SK-N-SH (cell line): ENCODE results near the gene ACTR2. TPM values are rescaled to one million over a fixed set of nuclear protein-coding genes. Genes with fewer than 3 reads are reported as not detected.

Source experiments
- CTCF ChIA-PET: fragments of 300-600, 350-600 bp; formaldehyde crosslinking; extraction: SDS; loops from one replicate; lab custom pipeline; 2021; lab: Yijun Ruan, JAX
- POLR2A ChIA-PET: fragments of 350-600 bp; sonication (Branson Sonifier 250); formaldehyde crosslinking; extraction: SDS; loops from one replicate; lab custom pipeline; 2020; ENCODE audit warnings: antibody characterized with exemption, inconsistent platforms; lab: Yijun Ruan, JAX
- DNase-seq: peaks from one replicate; pipeline ENCODE4 v3.0.0; 2012
- H2AFZ ChIP-seq: fragments of 200-600 bp; sonication (generic); 2 replicates; pipeline ENCODE4 v1.8.1; 2016; ENCODE audit warnings: antibody characterized with exemption, mild to moderate bottlenecking, low read depth
- H3F3A ChIP-seq: fragments of 200-600 bp; sonication (generic); replicated peaks from 2 replicates; pipeline ENCODE3; 2016; ENCODE audit warnings: antibody characterized with exemption, mild to moderate bottlenecking; ENCODE audit not compliant: insufficient read depth
- H3K27ac ChIP-seq, 2 experiments: fragments of 200-500 bp in 1 of 2; fragments of 200-600 bp in 1 of 2; sonication (Bioruptor generic) in 1 of 2; sonication (generic), shearing (Covaris generic) in 1 of 2; 2 replicates each; pipeline versions ENCODE4 v1.5.1 to v1.6.1; 2014 to 2016; ENCODE audit warnings: low read depth in 2 of 2, inconsistent platforms in 1 of 2, low read length in 1 of 2, mild to moderate bottlenecking in 1 of 2, mixed read lengths in 1 of 2
- H3K27me3 ChIP-seq: fragments of 200-600 bp; sonication (generic), shearing (Covaris generic); 2 replicates; pipeline ENCODE4 v1.6.1; 2016; ENCODE audit warnings: mixed run types; ENCODE audit not compliant: insufficient read depth
- H3K36me3 ChIP-seq, 2 experiments: fragments of 200-500 bp in 1 of 2; fragments of 200-600 bp in 1 of 2; sonication (Bioruptor generic) in 1 of 2; sonication (generic) in 1 of 2; replicated peaks in 1 of 2; 2 replicates each; pipeline versions ENCODE3 to v1.5.1; 2014 to 2016; ENCODE audit warnings: low read length in 1 of 2, mild to moderate bottlenecking in 1 of 2; ENCODE audit not compliant: insufficient read depth in 2 of 2, control insufficient read depth in 1 of 2
- H3K4me1 ChIP-seq, 2 experiments: fragments of 200-500 bp in 1 of 2; fragments of 200-600 bp in 1 of 2; sonication (Bioruptor generic) in 1 of 2; sonication (generic), shearing (Covaris generic) in 1 of 2; 2 replicates each; pipeline versions ENCODE4 v1.5.1 to v1.6.1; 2014 to 2016; ENCODE audit warnings: low read depth in 1 of 2, low read length in 1 of 2, mixed run types in 1 of 2; ENCODE audit not compliant: insufficient read depth in 2 of 2, control insufficient read depth in 1 of 2
- H3K4me2 ChIP-seq: fragments of 200-600 bp; sonication (generic), shearing (Covaris generic); 2 replicates; pipeline ENCODE4 v1.6.1; 2017; ENCODE audit warnings: mixed run types
- H3K4me3 ChIP-seq, 2 experiments: fragments of 200-500 bp in 1 of 2; fragments of 200-600 bp in 1 of 2; sonication (Bioruptor generic) in 1 of 2; sonication (generic), shearing (Covaris generic) in 1 of 2; 2 replicates each; pipeline versions ENCODE4 v1.5.1 to v1.8.1; 2014 to 2016; ENCODE audit warnings: low read depth in 2 of 2, inconsistent platforms in 1 of 2, low read length in 1 of 2, mild to moderate bottlenecking in 1 of 2, mixed read lengths in 1 of 2, moderate library complexity in 1 of 2
- H3K79me2 ChIP-seq: fragments of 200-600 bp; sonication (generic); 2 replicates; pipeline ENCODE4 v1.8.1; 2017; ENCODE audit warnings: mild to moderate bottlenecking; ENCODE audit not compliant: insufficient read depth
- H3K9ac ChIP-seq: fragments of 200-600 bp; sonication (generic); 2 replicates; pipeline ENCODE4 v1.6.1; 2017; ENCODE audit warnings: mixed run types
- H3K9me2 ChIP-seq: fragments of 200-600 bp; sonication (generic); 2 replicates; pipeline ENCODE4 v1.6.1; 2017; ENCODE audit warnings: mixed run types
- H3K9me3 ChIP-seq: fragments of 200-600 bp; sonication (generic); 2 replicates; pipeline ENCODE4 v1.6.1; 2017; ENCODE audit warnings: mixed run types, mild to moderate bottlenecking, moderate library complexity
- H4K20me1 ChIP-seq: fragments of 200-600 bp; sonication (generic); 2 replicates; pipeline ENCODE4 v1.6.1; 2017; ENCODE audit warnings: mild to moderate bottlenecking, mixed run types; ENCODE audit not compliant: insufficient read depth
- ELF1 ChIP-seq: IDR thresholded peaks from 2 replicates; pipeline ENCODE4 v1.4.0; 2012
- FOSL2 ChIP-seq: IDR thresholded peaks from 2 replicates; pipeline ENCODE4 v1.4.0; 2012; ENCODE audit warnings: low read depth, mild to moderate bottlenecking, moderate library complexity, borderline replicate concordance
- FOXJ3 ChIP-seq: sonication (generic); formaldehyde crosslinking; IDR thresholded peaks from 2 replicates; pipeline ENCODE4 v1.5.1; 2020; ENCODE audit warnings: mild to moderate bottlenecking, missing genetic modification reagents
- GABPA ChIP-seq: IDR thresholded peaks from 2 replicates; pipeline ENCODE4 v1.4.0; 2012; ENCODE audit warnings: low read depth, mild to moderate bottlenecking
- IRF3 ChIP-seq: fragments of 150-350 bp; IDR thresholded peaks from 2 replicates; pipeline ENCODE4 v1.6.1; 2016; ENCODE audit warnings: mild to moderate bottlenecking, low read depth, low read length
- JUND ChIP-seq: IDR thresholded peaks from 2 replicates; pipeline ENCODE4 v1.4.0; 2012
- MEF2A ChIP-seq: IDR thresholded peaks from 2 replicates; pipeline ENCODE4 v1.4.0; 2012; ENCODE audit warnings: low read depth, borderline replicate concordance
- NFIC ChIP-seq: IDR thresholded peaks from 2 replicates; pipeline ENCODE4 v1.4.0; 2012; ENCODE audit warnings: borderline replicate concordance
- NRF1 ChIP-seq: IDR thresholded peaks from 2 replicates; pipeline ENCODE4 v1.6.1; 2012; ENCODE audit warnings: low read depth, mild to moderate bottlenecking, low read length
- POLR2AphosphoS5 ChIP-seq: IDR thresholded peaks from 2 replicates; pipeline ENCODE4 v1.6.1; 2012; ENCODE audit warnings: low read depth, low read length
- RAD21 ChIP-seq: IDR thresholded peaks from 2 replicates; pipeline ENCODE4 v1.6.1; 2012; ENCODE audit warnings: mild to moderate bottlenecking, low read length
- REST ChIP-seq: IDR thresholded peaks from 2 replicates; pipeline ENCODE4 v1.6.1; 2012; ENCODE audit warnings: mild to moderate bottlenecking, low read depth, low read length, moderate library complexity
- RXRA ChIP-seq: IDR thresholded peaks from 2 replicates; pipeline ENCODE4 v1.4.0; 2012; ENCODE audit warnings: low read depth, mild to moderate bottlenecking, borderline replicate concordance
- SIN3A ChIP-seq: IDR thresholded peaks from 2 replicates; pipeline ENCODE4 v1.6.1; 2012; ENCODE audit warnings: low read depth, mild to moderate bottlenecking, low read length, moderate library complexity, borderline replicate concordance
- SMC3 ChIP-seq: IDR thresholded peaks from 2 replicates; pipeline ENCODE4 v1.6.1; 2012; ENCODE audit warnings: low read depth, low read length, improper control_type of control experiment
- TAF1 ChIP-seq: IDR thresholded peaks from 2 replicates; pipeline ENCODE4 v1.6.1; 2012; ENCODE audit warnings: low read depth, mild to moderate bottlenecking, low read length, moderate library complexity, borderline replicate concordance
- WGBS: methylation state at CpG from one replicate; pipeline ENCODE4 v1.1.6; 2017; ENCODE audit warnings: low lambda C conversion rate; 5-methylcytosine and 5-hydroxymethylcytosine counted together
- polyA plus RNA-seq, 3 experiments: library from polyadenylated mRNA; depleted of rRNA; stranded (reverse); fragments of >200 nt; gene quantifications; 2 replicates each; pipeline ENCODE4 v1.2.3, GENCODE V29; 2012
- TF ChIP-seq, protein P1 (sequence below): IDR thresholded peaks from 2 replicates; pipeline ENCODE4 v1.4.0; 2012; ENCODE audit warnings: low read depth
- TF ChIP-seq, protein P2 (sequence below): IDR thresholded peaks from 2 replicates; pipeline ENCODE4 v1.4.0; 2012; ENCODE audit warnings: low read depth, borderline replicate concordance

ACTR2 gene
- polyA plus RNA-seq, 1 of the 3 experiments (the other 2 are of a cell fraction), result 53.0 TPM

DNA sequence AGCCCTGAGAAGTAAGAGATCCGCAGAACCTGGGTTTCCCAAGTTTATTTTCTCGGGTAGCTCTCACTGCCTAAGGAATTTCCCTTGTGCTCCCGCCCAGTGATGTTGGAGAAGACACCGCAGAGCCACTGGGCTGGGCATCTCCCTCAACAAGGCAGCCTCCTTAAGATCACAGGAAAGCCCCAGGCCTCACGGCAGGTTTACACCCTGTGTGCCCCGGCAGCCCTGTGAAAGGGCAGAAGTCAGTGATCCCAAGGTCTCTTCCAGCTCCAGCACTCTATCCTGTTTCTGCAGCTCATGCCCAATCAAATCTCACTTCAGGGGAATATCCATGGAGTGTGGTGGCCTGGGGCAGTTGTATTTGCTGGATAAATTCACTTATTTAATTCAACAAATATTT, 66.5 kb downstream of the ACTR2 start:
- 96% methylated on average over 5 of the region's 6 CpGs for WGBS
- H3K27ac ChIP-seq, result no peak overlapping the region
- no peak overlapping the region for H3K4me3 ChIP-seq
- peaks cover 0 to 10% of the 10 kb centered on the region in 2 experiments; a peak in 1 of 4 replicates for H3K4me1 ChIP-seq
- no peaks in the 10 kb centered on the region for H3K9me3 ChIP-seq
- H3K9ac ChIP-seq, result no peak overlapping the region
- H3F3A ChIP-seq, result no peaks in the 10 kb centered on the region
- H3K36me3 ChIP-seq, result no peaks in the 10 kb centered on the region
- no peaks in the 10 kb centered on the region for H3K9me2 ChIP-seq
- H3K27me3 ChIP-seq, result no peaks in the 10 kb centered on the region
- no peaks in the 10 kb centered on the region for H4K20me1 ChIP-seq
- TF ChIP-seq FOXJ3 (CRISPR knock-in tag) (no peak), REST (no peak), RAD21 (no peak), TAF1 (no peak), NFIC (no peak), NRF1 (no peak), RXRA (no peak), ELF1 (no peak), SMC3 (no peak), JUND (no peak), POLR2AphosphoS5 (no peak), IRF3 (no peak), MEF2A (no peak), GABPA (no peak), FOSL2 (no peak), SIN3A (no peak)
- TF ChIP-seq, protein P1, sequence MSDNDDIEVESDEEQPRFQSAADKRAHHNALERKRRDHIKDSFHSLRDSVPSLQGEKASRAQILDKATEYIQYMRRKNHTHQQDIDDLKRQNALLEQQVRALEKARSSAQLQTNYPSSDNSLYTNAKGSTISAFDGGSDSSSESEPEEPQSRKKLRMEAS, result no peak
- TF ChIP-seq, protein P2, sequence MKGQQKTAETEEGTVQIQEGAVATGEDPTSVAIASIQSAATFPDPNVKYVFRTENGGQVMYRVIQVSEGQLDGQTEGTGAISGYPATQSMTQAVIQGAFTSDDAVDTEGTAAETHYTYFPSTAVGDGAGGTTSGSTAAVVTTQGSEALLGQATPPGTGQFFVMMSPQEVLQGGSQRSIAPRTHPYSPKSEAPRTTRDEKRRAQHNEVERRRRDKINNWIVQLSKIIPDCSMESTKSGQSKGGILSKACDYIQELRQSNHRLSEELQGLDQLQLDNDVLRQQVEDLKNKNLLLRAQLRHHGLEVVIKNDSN, result no peak
- POLR2A ChIA-PET, result no interaction called here
- no peak for DNase-seq
- CTCF ChIA-PET, result no interaction called here
- H3K79me2 ChIP-seq, result no peaks in the 10 kb centered on the region
- H2AFZ ChIP-seq, result no peak overlapping the region
- no peak overlapping the region for H3K4me2 ChIP-seq
